HG03469 (cell line): ENCODE data around the gene S100B.
"Not testable (repeated sequence)": the region's sequence is repeated elsewhere in the genome, so short reads cannot be mapped to it uniquely, and the experiment has no call there.

ENCODE experiments used
- ATAC-seq: cut with Tn5 transposase; IDR thresholded peaks from one replicate; pipeline ENCODE4 v1.9.1; 2021; ENCODE audit warnings: mild to moderate bottlenecking, moderate library complexity, moderate number of reproducible peaks; ENCODE audit not compliant: unreplicated experiment

Gene S100B

DNA sequence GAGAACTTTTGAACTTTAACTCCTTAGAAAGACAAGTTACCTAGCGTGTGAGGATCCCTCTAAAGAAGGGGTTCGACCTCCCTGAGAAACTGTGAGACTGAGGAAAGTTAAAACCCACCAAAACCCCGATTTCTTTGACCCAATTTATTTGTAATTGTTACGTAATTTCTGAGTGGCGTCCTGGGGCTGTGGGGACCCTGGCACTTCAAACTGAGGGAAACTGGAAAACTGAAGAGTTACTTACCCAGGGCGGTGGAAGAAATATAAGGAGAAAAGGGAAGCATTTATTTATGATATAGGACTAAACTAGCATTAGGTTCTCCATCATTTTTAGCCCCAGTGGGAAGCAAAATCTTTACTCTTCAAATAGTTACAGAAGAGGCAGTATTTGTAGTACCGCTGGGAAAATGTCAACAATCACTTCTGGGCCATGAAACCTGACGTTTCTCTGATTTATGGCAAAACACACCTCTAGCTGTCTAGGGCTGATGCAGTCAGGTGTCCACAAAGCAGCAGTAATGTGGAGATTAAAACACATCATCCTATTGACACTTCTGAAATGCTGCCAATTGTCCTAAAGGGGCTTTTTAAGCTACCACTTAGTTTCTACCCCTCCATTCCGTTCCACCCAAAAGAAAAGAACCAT, 430 bp downstream of the S100B start:
- ATAC-seq = no peak

- no peak for ATAC-seq
Measured at GRCh38 chr21:46603228-46603627, 1.7 kb downstream of the S100B start.

DNA sequence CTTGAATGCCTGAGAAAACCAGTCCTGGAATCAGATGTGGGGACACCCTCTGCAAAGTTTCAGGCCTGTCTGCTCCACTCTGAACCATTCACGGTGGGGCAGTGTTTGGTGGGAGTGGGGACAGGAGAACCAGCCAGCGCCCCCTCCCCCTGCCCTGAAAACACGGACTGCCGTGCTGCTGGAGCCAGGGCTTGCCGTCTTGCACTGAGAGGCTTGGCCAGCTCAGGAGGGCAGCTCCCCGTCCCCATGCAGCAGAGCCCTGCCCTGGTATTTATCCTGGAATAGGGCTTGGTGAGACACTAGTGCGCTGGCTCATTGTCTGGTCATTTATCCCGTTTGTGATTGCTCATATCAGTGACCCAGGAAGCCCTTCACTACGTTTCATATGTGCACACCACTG, 3.9 kb downstream of the S100B start:
- ATAC-seq = no peak

DNA sequence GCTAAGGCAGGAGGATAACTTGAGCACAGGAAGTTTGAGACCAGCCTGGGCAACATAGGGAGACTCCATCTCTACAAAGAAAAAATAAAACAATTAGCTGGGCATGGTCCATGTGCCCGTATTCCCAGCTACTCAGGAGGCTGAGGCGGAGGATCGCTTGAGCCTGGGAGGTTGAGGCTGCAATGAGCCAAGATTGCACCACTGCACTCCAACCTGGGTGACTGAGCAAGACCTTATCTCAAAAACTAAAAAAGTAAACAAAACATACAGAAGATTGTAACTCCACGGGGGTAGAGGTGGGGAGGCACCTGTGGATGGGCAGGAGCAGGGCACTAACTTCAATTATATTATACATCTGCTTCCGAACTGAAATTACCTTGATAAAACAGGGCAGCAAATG, 4.6 kb downstream of the S100B start:
- ATAC-seq = no peak

DNA sequence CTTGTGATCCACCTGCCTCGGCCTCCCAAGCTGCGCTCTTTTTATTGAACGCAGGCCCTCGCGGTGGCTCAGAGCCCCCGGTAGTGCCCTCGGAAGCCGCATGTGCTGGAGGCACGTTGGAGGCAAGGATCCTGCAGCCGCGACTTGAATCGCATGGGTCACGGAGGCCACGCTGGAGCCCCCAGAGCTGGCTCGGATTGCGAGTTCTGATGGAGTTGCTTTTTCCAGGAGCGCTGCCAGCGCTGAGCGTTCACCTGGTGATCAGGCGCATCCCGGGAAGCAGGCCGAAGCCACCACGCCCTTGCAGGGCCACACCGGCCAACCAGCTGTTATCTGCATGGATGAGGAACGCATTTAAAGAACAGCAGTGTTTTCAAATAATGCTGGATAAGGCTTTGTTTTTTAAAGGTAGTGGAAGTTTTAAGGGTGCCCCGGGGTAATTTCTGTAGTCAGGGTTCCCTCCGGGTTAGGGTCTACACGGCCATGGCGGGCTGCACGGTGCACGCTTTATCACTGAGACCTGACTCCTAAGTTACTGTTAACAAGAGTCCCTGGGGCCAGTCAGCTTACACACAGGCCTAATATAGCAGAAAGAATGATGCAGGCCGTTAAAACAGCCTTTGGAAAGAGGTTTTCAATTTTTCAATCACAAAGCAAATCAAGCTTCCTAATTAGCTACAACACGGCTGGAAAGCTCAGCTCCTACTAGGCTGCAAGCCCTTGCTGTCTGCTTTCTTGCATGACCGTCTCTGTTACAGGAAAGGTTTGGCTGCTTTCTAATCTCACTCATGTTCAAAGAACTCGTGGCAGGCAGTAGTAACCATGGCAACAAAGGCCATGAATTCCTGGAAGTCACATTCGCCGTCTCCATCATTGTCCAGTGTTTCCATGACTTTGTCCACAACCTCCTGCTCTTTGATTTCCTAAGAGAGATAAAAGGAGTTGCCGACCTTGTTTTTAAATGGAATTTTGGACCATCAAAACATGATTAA, 6.0 kb downstream of the S100B start:
- no peak for ATAC-seq

GRCh38 chr21:46597896-46598343, 7.0 kb downstream of the S100B start:
- ATAC-seq = no peak

DNA sequence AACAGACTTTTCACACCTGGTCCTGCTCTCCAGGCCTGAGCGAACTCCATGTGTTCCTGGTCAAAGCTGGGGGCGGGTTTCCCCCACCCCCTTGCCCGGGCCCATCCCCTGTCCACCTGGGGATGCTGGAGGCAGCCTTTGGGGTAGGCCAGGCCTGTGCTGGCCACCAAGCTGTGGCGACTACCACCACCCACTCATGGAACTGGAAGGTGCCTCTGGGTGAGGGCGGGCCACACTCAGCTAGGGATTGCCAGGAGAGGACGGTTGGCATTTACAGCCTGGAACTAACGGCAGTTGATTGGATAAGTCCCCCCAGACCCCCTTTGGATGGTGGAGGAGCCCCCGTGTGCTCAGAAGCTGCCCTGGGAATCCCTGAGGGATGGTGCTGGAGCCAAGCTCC, 7.9 kb downstream of the S100B start:
- ATAC-seq = no peak

- no peak for ATAC-seq
Measured at GRCh38 chr21:46596201-46596600, 8.7 kb downstream of the S100B start.

GRCh38 chr21:46594276-46594675, 10.6 kb downstream of the S100B start:
- no peak for ATAC-seq

- no peak for ATAC-seq
Measured at GRCh38 chr21:46585191-46585953, 19.5 kb downstream of the S100B start.

DNA sequence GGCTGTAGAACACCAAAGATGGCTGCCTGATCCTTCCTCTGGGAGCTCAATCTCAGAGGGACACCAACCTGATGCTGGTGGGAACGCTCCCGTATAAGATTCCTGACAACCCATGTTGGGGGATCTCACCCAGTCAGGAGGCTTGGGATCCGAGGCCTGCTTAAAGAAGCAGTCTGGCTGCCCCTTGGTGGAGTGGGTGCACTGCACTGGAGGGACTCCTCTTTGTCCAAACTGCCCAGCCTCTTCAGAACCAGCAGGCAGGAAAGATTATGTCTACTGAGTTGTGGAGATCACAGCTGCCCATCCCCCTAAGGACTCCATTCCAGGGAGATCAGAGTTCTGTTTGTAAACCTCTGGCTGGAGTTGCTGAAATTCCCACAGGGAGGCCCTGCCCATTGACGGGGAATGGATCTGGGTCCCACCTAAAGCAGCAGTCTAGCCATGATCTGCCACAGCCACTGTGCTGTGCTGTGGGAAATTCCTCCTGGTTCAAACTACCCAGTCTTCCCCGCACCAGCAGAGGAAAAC, 23.0 kb downstream of the S100B start:
- no peak for ATAC-seq

DNA sequence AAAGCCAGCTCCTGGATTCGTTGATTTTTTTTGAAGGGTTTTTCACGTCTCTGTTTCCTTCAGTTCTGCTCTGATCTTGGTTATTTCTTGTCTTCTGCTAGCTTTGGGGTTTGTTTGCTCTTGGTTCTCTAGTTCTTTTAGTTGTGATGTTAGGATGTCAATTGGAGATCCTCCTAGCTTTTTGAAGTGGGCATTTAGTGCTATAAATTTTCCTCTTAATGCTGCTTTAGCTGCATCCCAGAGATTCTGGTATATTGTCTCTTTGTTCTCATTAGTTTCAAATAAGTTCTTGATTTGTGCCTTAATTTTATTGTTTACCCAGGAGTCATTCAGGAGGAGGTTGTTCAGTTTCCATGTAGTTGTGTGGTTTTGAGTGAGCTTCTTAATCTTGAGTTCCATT, 25.5 kb downstream of the S100B start:
- ATAC-seq = not testable (repeated sequence)

DNA sequence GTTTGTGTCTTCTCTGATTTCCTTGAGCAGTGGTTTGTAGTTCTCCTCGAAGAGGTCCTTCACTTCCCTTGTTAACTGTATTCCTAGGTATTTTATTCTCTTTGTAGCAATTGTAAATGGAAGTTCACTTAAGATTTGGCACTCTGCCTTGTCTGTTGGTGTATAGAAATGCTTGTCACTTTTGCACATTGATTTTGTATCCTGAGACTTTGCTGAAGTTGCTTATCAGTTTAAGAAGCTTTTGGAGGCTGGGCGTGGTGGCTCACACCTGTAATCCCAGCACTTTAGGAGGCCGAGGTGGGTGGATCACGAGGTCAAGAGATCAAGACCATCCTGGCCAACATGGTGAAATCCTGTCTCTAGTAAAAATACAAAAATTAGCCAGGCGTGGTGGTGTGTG, 27.1 kb downstream of the S100B start:
- ATAC-seq = not testable (repeated sequence)

GRCh38 chr21:46572850-46573249, 32.0 kb downstream of the S100B start:
- ATAC-seq = no peak

GRCh38 chr21:46570631-46571030, 34.3 kb downstream of the S100B start:
- ATAC-seq = no peak

DNA sequence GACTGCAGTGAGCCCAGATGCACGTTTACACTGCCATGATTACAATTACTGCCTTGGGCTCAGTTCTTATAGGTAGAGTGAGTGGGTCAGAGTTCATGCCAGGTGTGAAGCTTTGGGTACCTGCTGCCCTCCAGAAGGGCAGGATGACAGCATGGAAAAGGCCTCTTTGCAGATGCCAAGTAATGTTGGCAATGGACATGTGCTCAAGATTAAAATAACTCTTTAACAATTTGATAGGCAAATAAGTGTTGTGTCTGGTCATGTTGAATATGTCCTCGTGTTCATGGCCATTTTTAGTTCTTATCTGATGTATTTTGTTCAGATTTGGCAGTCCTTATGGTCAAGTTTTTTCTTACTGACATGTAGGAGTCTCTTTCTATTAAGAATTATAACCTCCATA, 34.8 kb downstream of the S100B start:
- ATAC-seq = no peak

DNA sequence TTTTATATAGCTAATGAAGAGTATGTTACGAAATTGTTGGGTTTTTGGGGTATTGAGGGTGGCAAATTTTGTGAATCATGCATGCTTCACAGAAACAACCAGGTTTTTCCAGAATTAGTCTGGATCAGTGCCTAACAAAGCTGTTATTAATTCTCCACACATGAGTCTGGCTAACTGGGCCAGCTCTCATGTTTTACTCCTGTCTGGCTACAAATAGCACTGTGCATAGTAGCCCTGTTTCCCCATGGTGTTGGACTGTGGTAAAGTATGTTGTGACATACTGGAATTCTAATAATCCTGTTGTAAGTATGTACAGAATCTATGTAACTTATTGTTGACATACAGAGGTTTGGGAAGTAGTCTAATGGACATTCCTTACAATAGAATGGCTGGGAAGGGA, 35.8 kb downstream of the S100B start:
- no peak for ATAC-seq

DNA sequence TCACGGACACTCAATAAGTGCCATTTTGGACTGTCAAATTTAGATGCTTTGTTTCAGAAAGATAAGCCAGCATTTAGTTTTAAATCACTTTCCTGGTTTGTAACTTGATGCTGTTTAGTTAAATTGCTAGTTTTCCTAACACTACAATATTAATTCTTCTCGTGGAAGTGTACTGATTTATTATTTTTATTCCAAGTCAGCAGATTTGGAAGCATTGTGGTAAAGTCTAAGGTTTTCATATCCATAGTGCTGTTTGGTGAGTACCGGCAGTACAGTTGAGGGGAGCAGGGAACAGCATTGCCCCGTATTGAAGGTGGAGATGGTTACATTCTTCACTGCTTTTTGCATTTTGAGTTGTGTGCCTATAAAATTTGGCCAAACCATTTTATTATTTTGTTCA, 36.3 kb downstream of the S100B start:
- ATAC-seq = no peak

DNA sequence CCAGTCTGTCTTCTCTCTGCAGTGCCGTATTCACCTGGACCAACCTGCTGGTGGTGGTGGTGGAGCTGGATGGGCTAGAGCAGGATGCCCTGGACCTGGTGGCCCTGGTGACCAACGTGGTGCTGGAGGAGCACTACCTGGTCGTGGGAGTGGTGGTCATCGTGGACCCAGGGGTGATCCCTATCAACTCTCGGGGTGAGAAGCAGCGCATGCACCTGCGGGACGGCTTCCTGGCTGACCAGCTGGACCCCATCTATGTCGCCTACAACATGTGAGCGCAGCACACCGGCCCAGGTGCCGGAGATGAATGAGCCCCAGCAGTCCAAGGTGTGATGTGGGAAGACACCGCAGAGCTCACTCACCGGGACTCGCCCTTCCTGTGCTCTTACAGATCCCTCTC, 37.5 kb downstream of the S100B start:
- ATAC-seq = no peak

GRCh38 chr21:46564391-46564790, 40.5 kb downstream of the S100B start:
- ATAC-seq = no peak

DNA sequence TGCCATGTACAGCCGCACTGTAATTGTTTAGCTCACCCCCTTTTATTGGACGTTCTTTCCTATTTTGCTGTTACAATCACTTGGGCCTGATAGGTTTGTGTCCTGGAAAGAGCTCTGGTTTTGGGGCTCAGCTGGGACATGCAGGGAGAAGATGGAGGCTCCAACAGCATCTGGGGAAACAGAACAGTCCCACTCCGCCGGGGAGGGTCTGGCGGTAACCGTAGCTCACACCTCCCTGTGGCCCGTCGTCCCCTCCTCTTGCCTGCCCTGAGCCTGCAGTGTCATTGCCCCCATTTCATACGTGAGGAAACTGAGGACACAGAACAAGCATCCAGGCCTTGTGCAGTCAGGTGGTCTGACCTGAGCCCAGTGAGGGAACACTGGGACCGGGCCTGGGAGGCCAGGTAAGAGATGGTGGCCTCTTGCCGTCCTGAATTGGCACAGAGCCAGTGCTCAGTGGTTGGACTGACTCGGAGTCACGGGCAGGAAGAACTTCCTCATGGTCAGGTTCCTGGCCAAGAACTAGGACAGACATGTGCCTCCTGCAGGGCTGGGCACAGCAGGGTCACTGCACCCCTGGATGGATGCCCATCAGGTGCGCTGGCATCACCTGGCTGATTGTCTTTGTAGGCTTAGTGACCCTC, 41.8 kb downstream of the S100B start:
- no peak for ATAC-seq
